Mammary epithelial cell (primary cell): Measurements from ENCODE around the gene SCLT1.

Experiments
- EZH2 ChIP-seq: IDR thresholded peaks from 2 replicates; pipeline ENCODE4 v1.6.1; 2012; ENCODE audit warnings: low read length, inconsistent platforms, borderline replicate concordance
- TF ChIP-seq, protein P1 (sequence below), 2 donors: IDR thresholded peaks in 1 of 2; conservative IDR thresholded peaks in 1 of 2; 2 replicates each; pipeline ENCODE4 v1.5.1; 2011 to 2012; ENCODE audit warnings: inconsistent platforms in 2 of 2, low read length in 2 of 2, mild to moderate bottlenecking in 2 of 2, control low read depth in 1 of 2, low read depth in 1 of 2; ENCODE audit not compliant: insufficient read depth in 1 of 2; ENCODE audit errors: extremely low read depth in 1 of 2

- TF ChIP-seq, protein P1, sequence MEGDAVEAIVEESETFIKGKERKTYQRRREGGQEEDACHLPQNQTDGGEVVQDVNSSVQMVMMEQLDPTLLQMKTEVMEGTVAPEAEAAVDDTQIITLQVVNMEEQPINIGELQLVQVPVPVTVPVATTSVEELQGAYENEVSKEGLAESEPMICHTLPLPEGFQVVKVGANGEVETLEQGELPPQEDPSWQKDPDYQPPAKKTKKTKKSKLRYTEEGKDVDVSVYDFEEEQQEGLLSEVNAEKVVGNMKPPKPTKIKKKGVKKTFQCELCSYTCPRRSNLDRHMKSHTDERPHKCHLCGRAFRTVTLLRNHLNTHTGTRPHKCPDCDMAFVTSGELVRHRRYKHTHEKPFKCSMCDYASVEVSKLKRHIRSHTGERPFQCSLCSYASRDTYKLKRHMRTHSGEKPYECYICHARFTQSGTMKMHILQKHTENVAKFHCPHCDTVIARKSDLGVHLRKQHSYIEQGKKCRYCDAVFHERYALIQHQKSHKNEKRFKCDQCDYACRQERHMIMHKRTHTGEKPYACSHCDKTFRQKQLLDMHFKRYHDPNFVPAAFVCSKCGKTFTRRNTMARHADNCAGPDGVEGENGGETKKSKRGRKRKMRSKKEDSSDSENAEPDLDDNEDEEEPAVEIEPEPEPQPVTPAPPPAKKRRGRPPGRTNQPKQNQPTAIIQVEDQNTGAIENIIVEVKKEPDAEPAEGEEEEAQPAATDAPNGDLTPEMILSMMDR (conservative IDR thresholded peaks at IDR 0.05 in 1 of 2, IDR thresholded peaks at IDR 0.05 in 1 of 2; ENCODE audit: extremely low read depth in 1 of 2, insufficient read depth in 1 of 2, low read depth in 1 of 2, low read length in 2 of 2): no peak
- no peak for TF ChIP-seq EZH2
Observed at GRCh38 chr4:129037093-129037492, 56.2 kb downstream of the SCLT1 start.
